Neuronal stem cell (in vitro differentiated cells): ENCODE measurements around the gene COL25A1.
A peak's percentile ranks its signal among the peaks of the same experiment; 100 is the strongest.

Experiments used
- DNase-seq: peaks from one replicate; pipeline ENCODE4 v3.0.0-alpha.2; 2013; ENCODE audit warnings: low spot score
- H2AFZ ChIP-seq: one replicate; pipeline ENCODE4 v1.6.1; 2013; ENCODE audit warnings: mild to moderate bottlenecking, low read length, inconsistent platforms
- H2AK5ac ChIP-seq: 2 replicates; pipeline ENCODE4 v1.6.1; 2013; ENCODE audit warnings: low read depth, mild to moderate bottlenecking, inconsistent platforms, low read length, moderate library complexity, mixed read lengths
- H2BK120ac ChIP-seq: 2 replicates; pipeline ENCODE4 v1.6.1; 2013; ENCODE audit warnings: low read depth, mild to moderate bottlenecking, inconsistent platforms, low read length, moderate library complexity, mixed read lengths
- H2BK12ac ChIP-seq: one replicate; pipeline ENCODE4 v1.6.1; 2013; ENCODE audit warnings: low read length, inconsistent platforms
- H2BK15ac ChIP-seq: 2 replicates; pipeline ENCODE4 v1.6.1; 2013; ENCODE audit warnings: mild to moderate bottlenecking, low read length, inconsistent platforms, mixed read lengths
- H2BK5ac ChIP-seq: one replicate; pipeline ENCODE4 v1.6.1; 2013; ENCODE audit warnings: inconsistent platforms, mild to moderate bottlenecking, low read length, moderate library complexity
- H3K14ac ChIP-seq: one replicate; pipeline ENCODE4 v1.6.1; 2013; ENCODE audit warnings: low read length, inconsistent platforms
- H3K18ac ChIP-seq: 2 replicates; pipeline ENCODE4 v1.6.1; 2013; ENCODE audit warnings: low read length, inconsistent platforms
- H3K23ac ChIP-seq: 2 replicates; pipeline ENCODE4 v1.6.1; 2013; ENCODE audit warnings: low read depth, mild to moderate bottlenecking, mixed read lengths, low read length, inconsistent platforms; ENCODE audit not compliant: poor library complexity
- H3K27ac ChIP-seq: replicated peaks from 3 replicates; pipeline ENCODE4 v1.5.1; 2013; ENCODE audit warnings: low read length, inconsistent platforms
- H3K27me3 ChIP-seq, 3 experiments: 2 replicates each; pipeline ENCODE4 v1.6.1; 2013; ENCODE audit warnings: low read length in 3 of 3, mild to moderate bottlenecking in 2 of 3, inconsistent platforms in 1 of 3, low read depth in 1 of 3, mixed read lengths in 1 of 3, moderate library complexity in 1 of 3; ENCODE audit not compliant: control insufficient read depth in 3 of 3, insufficient read depth in 3 of 3
- H3K36me3 ChIP-seq, 2 donors: replicated peaks in 1 of 2; 2 replicates each; pipeline ENCODE4 v1.6.1; 2013; ENCODE audit warnings: low read length in 2 of 2; ENCODE audit not compliant: control insufficient read depth in 2 of 2, insufficient read depth in 2 of 2
- H3K4ac ChIP-seq: 2 replicates; pipeline ENCODE4 v1.6.1; 2013; ENCODE audit warnings: inconsistent platforms, mild to moderate bottlenecking, low read length, moderate library complexity
- H3K4me1 ChIP-seq, 2 donors: 1 replicate in 1 of 2; 2 replicates in 1 of 2; pipeline ENCODE4 v1.6.1; 2013; ENCODE audit warnings: low read length in 2 of 2, low read depth in 1 of 2; ENCODE audit not compliant: control insufficient read depth in 2 of 2, insufficient read depth in 1 of 2
- H3K4me2 ChIP-seq: one replicate; pipeline ENCODE4 v1.6.1; 2013; ENCODE audit warnings: mild to moderate bottlenecking, low read length, inconsistent platforms; ENCODE audit not compliant: insufficient read depth, poor library complexity, severe bottlenecking
- H3K4me3 ChIP-seq, 2 donors: 2 replicates each; pipeline ENCODE4 v1.5.1; 2013; ENCODE audit warnings: low read length in 2 of 2, mild to moderate bottlenecking in 2 of 2, inconsistent platforms in 1 of 2, moderate library complexity in 1 of 2
- H3K79me1 ChIP-seq: one replicate; pipeline ENCODE4 v1.6.1; 2013; ENCODE audit warnings: low read depth, mild to moderate bottlenecking, inconsistent platforms, low read length, moderate library complexity
- H3K9ac ChIP-seq: one replicate; pipeline ENCODE4 v1.6.1; 2013; ENCODE audit warnings: mild to moderate bottlenecking, low read depth, low read length, inconsistent platforms; ENCODE audit not compliant: poor library complexity
- H3K9me3 ChIP-seq, 2 donors: replicated peaks in 1 of 2; 2 replicates each; pipeline versions ENCODE3 to v1.6.1; 2013; ENCODE audit warnings: low read length in 2 of 2, mild to moderate bottlenecking in 2 of 2, inconsistent platforms in 1 of 2, low read depth in 1 of 2, mixed read lengths in 1 of 2, moderate library complexity in 1 of 2; ENCODE audit not compliant: control insufficient read depth in 2 of 2, insufficient read depth in 1 of 2
- H4K8ac ChIP-seq: one replicate; pipeline ENCODE4 v1.6.1; 2013; ENCODE audit warnings: low read depth, mild to moderate bottlenecking, inconsistent platforms, low read length, moderate library complexity
- H4K91ac ChIP-seq: one replicate; pipeline ENCODE4 v1.6.1; 2013; ENCODE audit warnings: low read length, low read depth, mild to moderate bottlenecking, inconsistent platforms; ENCODE audit not compliant: poor library complexity
- WGBS, 2 donors: extraction: QIAGEN DNeasy Blood & Tissue Kit; methylation state at CpG; one replicate each; pipeline ENCODE4 v1.1.7; 2013; ENCODE audit warnings: missing lambda C conversion rate in 2 of 2, mixed read lengths in 1 of 2; ENCODE audit not compliant: insufficient read length in 2 of 2, insufficient replicate concordance in 1 of 2; ENCODE audit errors: extremely low coverage in 2 of 2; 5-methylcytosine and 5-hydroxymethylcytosine counted together

Gene COL25A1

GRCh38 chr4:108881190-108881589 lies 421.3 kb downstream of the COL25A1 start:
- Histone ChIP-seq H3K9me3 (no peaks in the 10 kb centered on the region), H2AFZ (peak overlapping the region; percentile 3), H2AK5ac (no peak overlapping the region), H2BK5ac (no peak overlapping the region), H3K27ac (no peak overlapping the region), H3K14ac (no peak overlapping the region), H3K79me1 (no peaks in the 10 kb centered on the region), H4K91ac (no peak overlapping the region), H3K23ac (no peak overlapping the region), H2BK12ac (no peak overlapping the region), H3K4me1 (peaks cover 2 to 4% of the 10 kb centered on the region in 2 donors), H3K36me3 (no peaks in the 10 kb centered on the region), H3K4ac (no peak overlapping the region), H2BK120ac (no peak overlapping the region), H3K18ac (no peak overlapping the region), H3K4me2 (no peak overlapping the region), H2BK15ac (no peak overlapping the region), H3K4me3 (no peak overlapping the region), H4K8ac (no peak overlapping the region), H3K9ac (no peak overlapping the region), H3K27me3 (no peaks in the 10 kb centered on the region)
- WGBS, 2 donors: no CpG with 5 or more reads among the region's 3 CpGs
- DNase-seq: peak; percentile 23

GRCh38 chr4:108878806-108879205 lies 423.7 kb downstream of the COL25A1 start:
- no peak overlapping the region for H2BK5ac ChIP-seq
- H3K23ac ChIP-seq: no peak overlapping the region
- H3K27me3 ChIP-seq: no peaks in the 10 kb centered on the region
- no peak overlapping the region for H3K4me2 ChIP-seq
- no peak overlapping the region for H3K27ac ChIP-seq
- H2BK12ac ChIP-seq: no peak overlapping the region
- no peak overlapping the region for H2BK120ac ChIP-seq
- H3K14ac ChIP-seq: no peak overlapping the region
- H3K9me3 ChIP-seq: no peaks in the 10 kb centered on the region
- no peak overlapping the region for H2BK15ac ChIP-seq
- no peak overlapping the region for H2AK5ac ChIP-seq
- DNase-seq: no peak
- H3K18ac ChIP-seq: no peak overlapping the region
- H3K4ac ChIP-seq: no peak overlapping the region
- no peaks in the 10 kb centered on the region for H3K79me1 ChIP-seq
- H3K36me3 ChIP-seq: no peaks in the 10 kb centered on the region
- H3K4me3 ChIP-seq: no peak overlapping the region
- no peak overlapping the region for H3K9ac ChIP-seq
- WGBS, 2 donors: no CpG with 5 or more reads among the region's 3 CpGs
- H4K91ac ChIP-seq: no peak overlapping the region
- no peak overlapping the region for H4K8ac ChIP-seq
- peaks cover 2 to 4% of the 10 kb centered on the region in 2 donors for H3K4me1 ChIP-seq
- H2AFZ ChIP-seq: no peak overlapping the region

GRCh38 chr4:108877821-108878220 lies 424.6 kb downstream of the COL25A1 start:
- WGBS, 2 donors: no CpG with 5 or more reads among the region's 2 CpGs
- Histone ChIP-seq H2BK12ac (no peak overlapping the region), H2AK5ac (no peak overlapping the region), H3K4me3 (no peak overlapping the region), H4K91ac (no peak overlapping the region), H3K4ac (no peak overlapping the region), H3K4me2 (no peak overlapping the region), H2BK15ac (no peak overlapping the region), H3K27me3 (no peaks in the 10 kb centered on the region), H3K23ac (no peak overlapping the region), H2BK5ac (no peak overlapping the region), H3K9me3 (no peaks in the 10 kb centered on the region), H3K18ac (no peak overlapping the region), H2AFZ (no peak overlapping the region), H3K27ac (no peak overlapping the region), H3K36me3 (no peaks in the 10 kb centered on the region), H4K8ac (no peak overlapping the region), H2BK120ac (no peak overlapping the region), H3K9ac (no peak overlapping the region), H3K14ac (no peak overlapping the region), H3K4me1 (peaks cover 2 to 4% of the 10 kb centered on the region in 2 donors), H3K79me1 (no peaks in the 10 kb centered on the region)
- DNase-seq: no peak

- H3K27ac ChIP-seq: no peak overlapping the region
- H3K9me3 ChIP-seq: no peaks in the 10 kb centered on the region
- H3K36me3 ChIP-seq: no peaks in the 10 kb centered on the region
Measured at GRCh38 chr4:108874806-108875205, 427.7 kb downstream of the COL25A1 start.

More at GRCh38 chr4:108874806-108875205, 427.7 kb downstream of the COL25A1 start:
- Histone ChIP-seq H2BK12ac (no peak overlapping the region), H2AFZ (no peak overlapping the region), H3K14ac (no peak overlapping the region), H2BK15ac (no peak overlapping the region), H3K27me3 (no peaks in the 10 kb centered on the region), H2BK5ac (no peak overlapping the region), H3K4ac (no peak overlapping the region), H3K79me1 (no peaks in the 10 kb centered on the region), H3K4me1 (no peaks in the 10 kb centered on the region), H3K18ac (no peak overlapping the region), H3K9ac (no peak overlapping the region), H3K23ac (no peak overlapping the region), H3K4me2 (no peak overlapping the region), H4K8ac (no peak overlapping the region), H2BK120ac (no peak overlapping the region), H2AK5ac (no peak overlapping the region), H3K4me3 (no peak overlapping the region), H4K91ac (no peak overlapping the region)
- DNase-seq: no peak
- no CpG with 5 or more reads among the region's 1 CpG for WGBS, 2 donors
